Lung (tissue), 12 donors: ENCODE results near the gene ANTXRL. TPM values are rescaled to one million over a fixed set of nuclear protein-coding genes. Genes with fewer than 3 reads are reported as not detected.

Experiments used
- ATAC-seq: fragments of 200-7000 bp; cut with Tn5 transposase; one replicate; pipeline ENCODE4 v1.9.1; 2020; ENCODE audit warnings: moderate number of reproducible peaks; ENCODE audit not compliant: insufficient read depth, low FRiP score
- DNase-seq, 3 donors: peaks; one replicate each; pipeline ENCODE4 v3.0.0-alpha.2; 2013 to 2017
- H3K27ac ChIP-seq, 2 donors: one replicate each; pipeline ENCODE4 v1.5.1; 2013; ENCODE audit warnings: mild to moderate bottlenecking in 2 of 2, moderate library complexity in 2 of 2, control low read depth in 1 of 2, inconsistent platforms in 1 of 2, low read depth in 1 of 2, low read length in 1 of 2
- H3K27me3 ChIP-seq, 3 donors: one replicate each; pipeline ENCODE4 v1.5.1; 2013; ENCODE audit warnings: low read length in 2 of 3; ENCODE audit not compliant: control insufficient read depth in 3 of 3, insufficient read depth in 3 of 3
- H3K36me3 ChIP-seq, 4 donors: one replicate each; pipeline ENCODE4 v1.5.1; 2013; ENCODE audit warnings: low read length in 4 of 4, mild to moderate bottlenecking in 1 of 4, moderate library complexity in 1 of 4; ENCODE audit not compliant: control insufficient read depth in 4 of 4, insufficient read depth in 4 of 4
- H3K4me1 ChIP-seq, 5 donors: one replicate each; pipeline ENCODE4 v1.5.1; 2013; ENCODE audit warnings: low read length in 5 of 5, mild to moderate bottlenecking in 2 of 5, moderate library complexity in 1 of 5; ENCODE audit not compliant: control insufficient read depth in 5 of 5, insufficient read depth in 5 of 5
- H3K4me3 ChIP-seq: one replicate; pipeline ENCODE4 v1.5.1; 2013; ENCODE audit warnings: mild to moderate bottlenecking, control low read depth, moderate library complexity
- H3K9ac ChIP-seq, 2 donors: one replicate each; pipeline ENCODE4 v1.5.1; 2013; ENCODE audit warnings: low read length in 2 of 2, control low read depth in 1 of 2; ENCODE audit not compliant: insufficient read depth in 1 of 2
- H3K9me3 ChIP-seq, 4 donors: one replicate each; pipeline ENCODE4 v1.5.1; 2013; ENCODE audit warnings: low read length in 3 of 4, mild to moderate bottlenecking in 1 of 4, moderate library complexity in 1 of 4; ENCODE audit not compliant: control insufficient read depth in 4 of 4, insufficient read depth in 3 of 4
- WGBS, 2 donors: extraction: QIAGEN DNeasy Blood & Tissue Kit; methylation state at CpG; one replicate each; pipeline ENCODE4 v1.1.7; 2013; 5-methylcytosine and 5-hydroxymethylcytosine counted together
- polyA plus RNA-seq, 2 donors: library from polyadenylated mRNA; stranded (reverse); fragments of 200-250 nt; gene quantifications; one replicate each; pipeline ENCODE4 v1.2.1, GENCODE V29; 2013
- total RNA-seq, 2 donors: library from RNA; depleted of rRNA in 1 of 2; stranded (reverse); fragments of >200 nt in 1 of 2; gene quantifications; one replicate each; pipeline ENCODE4 v1.2.1, GENCODE V29; 2014 to 2021
- TF ChIP-seq, protein P1 (sequence below): IDR thresholded peaks from 2 replicates; pipeline ENCODE4 v1.5.1; 2012; ENCODE audit warnings: mild to moderate bottlenecking; ENCODE audit errors: control extremely low read depth, extremely low read depth
- donor health status: control.
- donor health status: control.
- donor health status: Bipolar disorder and iron deficiency.
- donor health status: healthy.
- donor health status: DM: yes; HTN: yes; CAD: no.

The ANTXRL gene
- total and polyA plus RNA-seq, 4 donors, result not detected

DNA sequence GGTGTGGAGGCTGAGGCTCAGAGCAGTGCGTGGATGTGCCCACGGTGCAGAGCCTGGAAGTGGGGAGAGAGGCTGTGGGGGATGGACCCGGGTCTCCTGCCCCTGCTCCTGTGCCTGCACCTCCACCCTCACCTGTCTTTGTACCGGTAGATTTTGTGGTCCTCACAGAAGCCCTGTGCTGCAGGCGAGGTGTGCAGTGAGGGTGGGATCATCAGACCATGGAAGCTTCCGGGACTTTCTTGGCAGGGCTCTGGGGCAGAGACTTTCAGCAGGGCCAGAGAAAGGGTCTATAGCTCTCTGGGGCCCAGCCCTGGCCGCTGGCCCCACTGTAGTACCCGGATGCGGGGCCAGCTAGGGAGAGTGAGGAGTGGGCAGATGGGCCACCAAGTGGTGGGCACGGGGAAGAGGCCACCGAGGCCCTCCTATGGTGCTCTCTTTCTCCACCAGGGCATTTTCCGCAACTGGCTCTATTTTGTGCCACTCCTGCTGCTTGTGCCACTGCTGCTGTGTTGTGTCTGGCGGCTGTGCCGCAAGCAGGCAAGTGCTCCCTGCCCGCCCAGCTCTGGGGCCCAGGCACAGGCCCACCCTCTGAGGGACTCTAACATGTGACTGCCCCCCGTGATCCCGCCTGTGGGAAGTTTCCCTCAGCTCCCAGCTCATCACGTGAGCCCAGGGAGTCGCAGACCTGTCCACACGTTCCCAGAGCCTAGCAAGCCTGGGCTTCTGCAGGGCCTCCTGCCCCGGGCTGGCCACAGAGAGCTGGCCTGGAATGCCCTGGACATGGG is 22.1 kb downstream of the ANTXRL start:
- Histone ChIP-seq H3K27ac (no peak overlapping the region), H3K9ac (no peak overlapping the region), H3K9me3 (no peaks in the 10 kb centered on the region), H3K4me3 (no peak overlapping the region), H3K4me1 (no peaks in the 10 kb centered on the region), H3K36me3 (no peaks in the 10 kb centered on the region), H3K27me3 (no peaks in the 10 kb centered on the region)
- no peak for ATAC-seq
- 82 to 90% methylated on average over 19 to 21 of the region's 21 CpGs for WGBS, 2 donors
- DNase-seq, result no peak
- TF ChIP-seq, protein P1, sequence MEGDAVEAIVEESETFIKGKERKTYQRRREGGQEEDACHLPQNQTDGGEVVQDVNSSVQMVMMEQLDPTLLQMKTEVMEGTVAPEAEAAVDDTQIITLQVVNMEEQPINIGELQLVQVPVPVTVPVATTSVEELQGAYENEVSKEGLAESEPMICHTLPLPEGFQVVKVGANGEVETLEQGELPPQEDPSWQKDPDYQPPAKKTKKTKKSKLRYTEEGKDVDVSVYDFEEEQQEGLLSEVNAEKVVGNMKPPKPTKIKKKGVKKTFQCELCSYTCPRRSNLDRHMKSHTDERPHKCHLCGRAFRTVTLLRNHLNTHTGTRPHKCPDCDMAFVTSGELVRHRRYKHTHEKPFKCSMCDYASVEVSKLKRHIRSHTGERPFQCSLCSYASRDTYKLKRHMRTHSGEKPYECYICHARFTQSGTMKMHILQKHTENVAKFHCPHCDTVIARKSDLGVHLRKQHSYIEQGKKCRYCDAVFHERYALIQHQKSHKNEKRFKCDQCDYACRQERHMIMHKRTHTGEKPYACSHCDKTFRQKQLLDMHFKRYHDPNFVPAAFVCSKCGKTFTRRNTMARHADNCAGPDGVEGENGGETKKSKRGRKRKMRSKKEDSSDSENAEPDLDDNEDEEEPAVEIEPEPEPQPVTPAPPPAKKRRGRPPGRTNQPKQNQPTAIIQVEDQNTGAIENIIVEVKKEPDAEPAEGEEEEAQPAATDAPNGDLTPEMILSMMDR, result no peak

DNA sequence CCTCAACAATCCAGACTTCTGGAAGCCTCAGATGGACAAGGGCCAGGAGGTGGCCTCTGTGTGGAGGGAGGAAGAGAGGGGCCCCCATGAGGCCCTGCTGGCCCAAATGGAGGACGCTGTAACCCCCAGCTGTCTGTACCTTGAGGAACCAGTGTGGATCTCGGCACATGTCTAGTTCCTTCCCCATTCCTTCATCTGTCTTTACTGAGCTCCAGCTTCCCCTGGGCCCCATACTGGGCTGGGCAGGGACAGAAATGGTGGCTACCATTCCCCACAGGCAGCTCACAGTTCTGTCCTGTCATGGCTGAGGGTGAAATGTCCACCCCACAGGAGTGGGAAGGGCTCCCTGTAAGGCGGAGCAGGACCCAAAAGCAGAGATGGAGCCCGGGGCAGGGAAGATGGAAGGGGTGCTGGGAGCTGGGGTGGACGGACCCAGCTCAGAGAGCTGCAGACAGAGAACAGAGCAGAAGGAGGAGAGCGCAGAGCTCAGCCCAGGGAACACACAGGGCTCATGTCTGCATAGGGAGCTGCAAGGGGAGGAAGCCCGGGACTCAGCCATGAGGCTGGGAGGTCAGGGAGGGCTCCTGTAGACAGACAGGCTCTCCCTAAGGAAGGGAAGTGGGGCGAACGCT is 22.8 kb downstream of the ANTXRL start:
- WGBS, 2 donors, result 76 to 87% methylated on average over 9 of the region's 9 CpGs
- no peak for DNase-seq

DNA sequence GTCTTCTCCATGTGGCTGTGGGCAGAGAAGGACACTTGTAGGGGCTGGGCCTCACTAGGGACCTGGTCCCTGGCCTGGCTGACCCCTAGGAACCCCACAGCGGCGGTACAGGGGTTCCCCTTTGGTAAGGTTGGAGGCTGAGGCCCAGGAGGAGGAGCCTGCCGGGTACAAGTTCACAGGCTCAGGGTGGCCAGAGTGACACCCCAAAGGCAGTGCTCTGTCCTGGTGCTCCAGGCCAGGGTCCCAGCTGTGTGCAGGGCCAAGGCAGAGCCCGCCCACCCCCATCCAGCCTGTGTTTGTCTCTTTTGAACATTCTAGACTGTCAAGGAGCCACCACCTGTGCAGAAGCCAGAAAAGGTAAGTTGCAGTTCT is 23.3 kb downstream of the ANTXRL start:
- no peak overlapping the region for H3K9ac ChIP-seq
- ATAC-seq (no peak), DNase-seq (no peak)
- H3K27me3 ChIP-seq, result no peaks in the 10 kb centered on the region
- H3K9me3 ChIP-seq, result no peaks in the 10 kb centered on the region
- peaks cover 0 to 3% (median 0%) of the 10 kb centered on the region in 5 donors for H3K4me1 ChIP-seq
- WGBS, 2 donors, result 93 to 96% methylated on average over 4 of the region's 4 CpGs
- TF ChIP-seq, protein P1, result no peak
- no peak overlapping the region for H3K4me3 ChIP-seq
- no peak overlapping the region for H3K27ac ChIP-seq
- H3K36me3 ChIP-seq, result no peaks in the 10 kb centered on the region

More for the DNA sequence above, 22.8 kb downstream of the ANTXRL start:
- Histone ChIP-seq H3K27ac (no peak overlapping the region), H3K4me3 (no peak overlapping the region), H3K27me3 (no peaks in the 10 kb centered on the region), H3K4me1 (no peaks in the 10 kb centered on the region), H3K9ac (no peak overlapping the region), H3K9me3 (no peaks in the 10 kb centered on the region), H3K36me3 (no peaks in the 10 kb centered on the region)
- no peak for ATAC-seq
- TF ChIP-seq, protein P1, result no peak
